ENCODE data around the gene TIMM13.
"Not testable (repeated sequence)": the region's sequence is repeated elsewhere in the genome, so short reads cannot be mapped to it uniquely, and the experiment has no call there.

TIMM13 gene

GRCh38 chr19:2413159-2413558 lies 14.2 kb downstream of the TIMM13 start:
- DNase-seq: no peak

GRCh38 chr19:2412449-2412848 lies 14.9 kb downstream of the TIMM13 start:
- DNase-seq: no peak

- DNase-seq: no peak
Observed at GRCh38 chr19:2411709-2412108, 15.7 kb downstream of the TIMM13 start.

GRCh38 chr19:2410023-2410422 lies 17.4 kb downstream of the TIMM13 start:
- no peak for DNase-seq

GRCh38 chr19:2409352-2409912 lies 18.0 kb downstream of the TIMM13 start:
- no peak for DNase-seq

- no peak for DNase-seq
Observed at GRCh38 chr19:2408247-2408646, 19.1 kb downstream of the TIMM13 start.

GRCh38 chr19:2399582-2399981 lies 27.8 kb downstream of the TIMM13 start:
- no peak for DNase-seq

- DNase-seq: no peak
Observed at GRCh38 chr19:2398735-2399305, 28.6 kb downstream of the TIMM13 start.

GRCh38 chr19:2397173-2397572 lies 30.2 kb downstream of the TIMM13 start:
- DNase-seq: not testable (repeated sequence)

- not testable (repeated sequence) for DNase-seq
Observed at GRCh38 chr19:2395293-2395829, 32.0 kb downstream of the TIMM13 start.

GRCh38 chr19:2394442-2395292 lies 32.7 kb downstream of the TIMM13 start:
- no peak for DNase-seq

- DNase-seq: no peak
Observed at GRCh38 chr19:2394054-2394441, 33.3 kb downstream of the TIMM13 start.

GRCh38 chr19:2392899-2393298 lies 34.5 kb downstream of the TIMM13 start:
- not testable (repeated sequence) for DNase-seq

- DNase-seq: no peak
Observed at GRCh38 chr19:2392366-2392765, 35.0 kb downstream of the TIMM13 start.

- DNase-seq: no peak
Observed at GRCh38 chr19:2391118-2391725, 36.2 kb downstream of the TIMM13 start.

GRCh38 chr19:2389594-2389993 lies 37.8 kb downstream of the TIMM13 start:
- DNase-seq: no peak

GRCh38 chr19:2387367-2388288 lies 39.8 kb downstream of the TIMM13 start:
- no peak for DNase-seq

GRCh38 chr19:2385053-2385721 lies 42.2 kb downstream of the TIMM13 start:
- DNase-seq: no peak

- DNase-seq: no peak
Observed at GRCh38 chr19:2382530-2383222, 44.7 kb downstream of the TIMM13 start.

GRCh38 chr19:2381148-2381820 lies 46.1 kb downstream of the TIMM13 start:
- no peak for DNase-seq

GRCh38 chr19:2380567-2380966 lies 46.8 kb downstream of the TIMM13 start:
- no peak for DNase-seq
